ENCODE data around the gene HSD17B14.

DNA sequence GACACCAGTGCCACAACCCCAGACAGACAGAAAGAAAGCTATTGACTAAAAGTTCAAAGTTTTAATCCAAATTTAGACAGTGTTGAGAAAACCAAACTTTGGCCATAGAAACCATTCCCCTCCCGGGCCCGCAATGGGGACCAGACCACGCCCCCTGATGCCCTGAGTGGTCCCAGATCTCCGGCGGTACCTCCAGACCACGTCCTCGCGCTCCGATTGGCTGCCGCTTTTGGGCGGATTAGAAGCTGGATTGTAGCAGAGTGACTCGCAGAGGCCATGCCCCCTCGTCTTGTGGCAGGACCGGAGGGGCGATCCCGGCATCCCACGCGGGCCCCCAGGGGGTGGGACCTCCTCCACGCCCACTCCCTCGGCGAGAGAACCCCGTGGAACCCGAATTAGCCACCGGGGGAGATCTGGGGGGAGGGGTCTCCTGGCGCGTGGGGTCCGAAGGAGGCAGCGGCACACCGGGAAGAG is 797 bp upstream of the HSD17B14 start:
- no peak for TF ChIP-seq HDGF (IDR thresholded peaks at IDR 0.05; ENCODE audit: borderline replicate concordance)
- TF ChIP-seq ZNF384 (IDR thresholded peaks at IDR 0.05): no peak
- TF ChIP-seq CTBP1 (IDR thresholded peaks at IDR 0.05; ENCODE audit: borderline replicate concordance): no peak
- no peak for TF ChIP-seq LEF1 (IDR thresholded peaks at IDR 0.05; ENCODE audit: borderline replicate concordance)
- TF ChIP-seq FOXM1 (IDR thresholded peaks at IDR 0.05; ENCODE audit: borderline replicate concordance): no peak
- no peak for TF ChIP-seq FOXA1 (IDR thresholded peaks at IDR 0.05)
- no peak for TF ChIP-seq SUZ12 (IDR thresholded peaks at IDR 0.05)

Measured in HEK293T (cell line).